DMS153 (cell line): ENCODE results near the gene FASTK.
A peak's percentile ranks its signal among the peaks of the same experiment; 100 is the strongest.
"Not testable (repeated sequence)": the region's sequence is repeated elsewhere in the genome, so short reads cannot be mapped to it uniquely, and the experiment has no call there.

Experiments
- DNase-seq: peaks from one replicate; lab custom pipeline; 2025; lab: John Stamatoyannopoulos, UW

The FASTK gene

DNA sequence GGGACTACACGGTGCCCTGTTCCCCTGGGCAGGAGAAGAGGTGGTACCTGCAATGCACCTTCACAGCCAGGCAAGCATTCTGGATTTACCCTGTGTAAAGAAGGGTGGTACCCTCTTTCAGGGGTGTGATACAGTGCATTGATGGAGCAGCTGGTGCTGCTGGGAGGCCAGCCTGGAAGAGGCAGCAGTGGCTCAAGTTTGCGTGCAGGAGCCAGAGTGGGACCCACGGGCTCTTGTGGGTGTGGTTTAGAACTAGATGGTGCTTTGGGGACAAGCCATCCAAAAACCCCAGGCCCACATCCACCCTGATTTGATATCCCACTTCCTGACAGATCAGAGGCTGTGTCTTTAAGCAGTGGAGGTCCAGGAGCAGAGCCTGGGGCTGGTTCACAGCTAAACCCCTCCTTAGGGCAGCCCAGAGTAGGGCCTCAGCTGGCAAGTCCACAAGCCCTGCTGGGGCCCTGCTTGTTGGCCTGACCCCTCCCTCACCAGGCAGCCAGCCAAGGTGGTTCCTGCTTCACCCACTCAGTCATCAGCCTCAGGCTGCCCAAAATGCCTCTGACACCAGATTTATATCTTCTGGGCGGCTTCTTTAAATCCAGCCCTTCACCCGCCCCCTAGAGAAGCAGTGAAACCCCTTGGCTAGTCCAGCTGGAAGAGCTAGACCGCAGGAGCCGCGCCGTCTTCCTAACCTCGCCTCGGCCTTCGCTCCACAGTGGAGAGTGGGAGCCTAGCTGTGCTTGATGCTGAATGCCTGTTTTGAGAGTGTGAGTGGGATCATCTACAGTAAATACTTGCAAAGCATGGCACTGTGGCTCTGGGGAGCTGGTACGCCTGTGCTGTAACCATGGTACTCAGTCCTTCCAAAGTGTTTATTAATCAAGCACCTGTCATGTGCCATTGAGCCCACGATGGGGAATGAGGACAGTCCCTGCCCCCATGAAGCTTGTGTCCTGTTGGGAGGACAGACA lies 33.7 kb downstream of the FASTK start:
- no peak for DNase-seq

DNA sequence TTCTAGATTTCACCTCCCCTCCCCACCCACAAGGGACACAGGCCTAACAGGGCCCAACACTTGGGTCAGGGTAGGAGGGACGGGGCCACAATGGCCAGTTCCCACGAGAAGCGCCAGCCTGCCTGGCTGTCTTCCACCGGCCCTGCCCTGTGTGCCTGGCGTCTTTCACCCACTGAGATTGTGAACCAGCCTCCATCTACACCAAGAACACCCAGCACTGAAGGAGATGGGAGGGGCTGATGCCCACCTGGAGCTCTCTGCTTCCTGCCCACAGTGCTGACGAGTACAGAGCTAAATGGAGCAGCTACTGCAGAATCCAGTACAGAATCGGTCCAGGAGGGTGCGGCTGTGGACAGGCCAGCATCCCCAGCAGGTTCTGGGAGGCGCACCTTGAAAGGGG lies 34.6 kb downstream of the FASTK start:
- no peak for DNase-seq

DNA sequence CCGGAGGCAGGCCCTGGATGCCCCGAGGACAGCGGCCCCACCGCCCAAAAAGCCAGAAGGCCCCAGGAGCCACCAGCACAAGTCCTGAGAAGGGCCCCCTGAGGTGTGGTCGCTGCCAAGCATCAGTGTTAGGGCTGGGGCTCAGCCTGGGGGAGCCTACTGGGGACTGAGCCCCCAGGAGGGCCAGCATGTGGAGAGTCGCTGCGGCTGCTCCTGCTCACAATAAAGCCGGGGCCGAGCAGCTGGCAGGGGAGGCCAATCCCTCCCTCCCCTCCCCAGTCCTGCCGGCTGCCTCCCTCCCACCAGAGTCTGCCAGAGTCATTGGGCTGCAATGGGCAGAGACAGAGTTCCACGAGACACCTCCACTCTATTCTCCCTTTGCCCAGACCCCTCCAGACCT lies 35.3 kb downstream of the FASTK start:
- DNase-seq, result no peak

DNA sequence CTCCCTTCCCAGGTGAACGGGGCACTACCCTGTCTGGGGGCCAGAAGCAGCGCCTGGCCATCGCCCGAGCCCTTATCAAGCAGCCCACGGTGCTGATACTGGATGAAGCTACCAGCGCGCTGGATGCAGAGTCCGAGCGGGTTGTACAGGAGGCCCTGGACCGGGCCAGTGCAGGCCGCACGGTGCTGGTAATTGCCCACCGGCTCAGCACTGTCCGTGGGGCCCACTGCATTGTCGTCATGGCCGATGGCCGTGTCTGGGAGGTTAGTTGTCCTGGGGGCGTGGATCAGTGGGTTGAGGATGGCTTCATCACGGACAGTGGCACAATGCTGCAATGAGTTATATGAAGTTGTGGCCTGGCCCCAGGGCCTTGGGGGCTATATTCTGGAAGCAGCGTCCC lies 36.6 kb downstream of the FASTK start:
- no peak for DNase-seq

DNA sequence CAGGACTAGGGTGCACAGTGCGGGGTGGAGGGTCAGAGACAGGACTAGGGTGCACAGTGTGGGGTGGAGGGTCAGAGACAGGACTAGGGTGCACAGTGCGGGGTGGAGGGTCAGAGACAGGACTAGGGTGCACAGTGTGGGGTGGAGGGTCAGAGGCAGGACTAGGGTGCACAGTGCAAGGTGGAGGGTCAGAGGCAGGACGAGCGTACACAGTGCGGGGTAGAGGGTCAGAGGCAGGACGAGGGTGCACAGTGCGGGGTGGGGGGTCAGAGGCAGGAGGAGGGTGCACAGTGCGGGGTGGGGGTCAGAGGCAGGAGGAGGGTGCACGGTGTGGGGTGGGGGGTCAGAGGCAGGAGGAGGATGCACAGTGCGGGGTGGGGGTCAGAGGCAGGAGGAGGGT lies 37.2 kb downstream of the FASTK start:
- DNase-seq, result not testable (repeated sequence)

DNA sequence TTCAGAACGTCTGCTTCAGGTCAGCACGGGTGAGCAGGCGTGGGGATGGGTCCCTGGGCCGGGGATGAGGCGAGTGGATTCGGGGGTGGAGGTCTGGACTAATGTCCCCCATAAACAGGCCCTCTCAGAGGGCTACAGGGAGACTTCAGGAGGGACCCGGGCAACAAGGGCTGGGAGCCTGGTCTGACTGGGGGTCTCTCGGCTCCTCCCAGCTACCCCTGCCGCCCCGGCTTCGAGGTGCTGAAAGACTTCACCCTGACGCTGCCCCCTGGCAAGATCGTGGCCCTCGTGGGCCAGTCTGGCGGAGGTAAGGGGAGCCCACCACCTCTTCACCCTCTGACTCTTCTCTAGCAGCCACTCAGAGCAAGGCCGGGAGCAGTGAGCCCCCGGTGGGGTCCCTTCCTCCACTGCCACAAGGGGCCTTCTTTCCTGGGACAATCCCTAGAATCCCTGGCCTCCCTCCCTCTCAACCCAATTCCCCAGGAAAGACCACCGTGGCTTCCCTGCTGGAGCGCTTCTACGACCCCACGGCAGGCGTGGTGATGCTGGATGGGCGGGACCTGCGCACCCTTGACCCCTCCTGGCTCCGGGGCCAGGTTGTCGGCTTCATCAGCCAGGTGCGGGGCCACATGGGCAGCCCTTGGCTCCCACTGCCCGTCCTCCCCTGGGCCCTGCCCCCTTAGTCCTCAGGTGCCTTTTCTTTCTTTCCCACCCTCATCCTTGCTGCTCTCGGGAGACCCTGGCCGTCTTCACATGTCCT lies 39.8 kb downstream of the FASTK start:
- DNase-seq, result no peak

DNA sequence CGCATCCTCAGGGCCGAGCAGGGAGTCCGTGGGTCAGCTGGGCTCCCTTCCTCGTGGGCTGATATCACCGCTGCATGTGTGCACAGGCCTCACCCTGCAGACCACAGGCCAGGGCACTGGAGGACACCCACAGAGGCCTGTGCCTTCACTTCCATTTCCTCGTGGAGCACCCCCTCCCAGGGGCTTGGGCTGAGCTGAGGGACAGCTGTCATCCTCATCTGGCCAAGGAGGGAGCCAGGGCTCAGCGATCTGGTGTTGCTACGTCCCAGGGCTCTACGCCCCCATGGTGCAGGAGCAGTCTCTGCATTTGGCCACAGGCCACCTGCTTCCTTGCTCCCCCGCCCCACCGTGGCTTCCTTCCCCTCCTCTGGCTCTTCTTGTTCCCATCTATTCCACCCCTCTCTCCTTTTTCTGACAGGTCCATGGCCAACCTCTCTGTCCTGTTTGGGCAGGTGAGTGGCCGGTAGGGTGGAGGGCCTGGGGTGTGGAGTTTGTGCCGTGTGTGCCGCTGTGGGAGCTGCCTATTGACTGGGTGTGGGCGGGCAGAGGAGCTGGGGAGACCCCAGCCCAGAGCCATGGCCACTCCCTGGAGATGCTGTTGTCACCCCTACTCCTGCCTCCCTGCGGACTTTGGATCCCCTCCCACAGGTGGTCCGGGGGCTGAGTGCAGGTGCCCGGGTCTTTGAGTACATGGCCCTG lies 40.6 kb downstream of the FASTK start:
- no peak for DNase-seq

DNA sequence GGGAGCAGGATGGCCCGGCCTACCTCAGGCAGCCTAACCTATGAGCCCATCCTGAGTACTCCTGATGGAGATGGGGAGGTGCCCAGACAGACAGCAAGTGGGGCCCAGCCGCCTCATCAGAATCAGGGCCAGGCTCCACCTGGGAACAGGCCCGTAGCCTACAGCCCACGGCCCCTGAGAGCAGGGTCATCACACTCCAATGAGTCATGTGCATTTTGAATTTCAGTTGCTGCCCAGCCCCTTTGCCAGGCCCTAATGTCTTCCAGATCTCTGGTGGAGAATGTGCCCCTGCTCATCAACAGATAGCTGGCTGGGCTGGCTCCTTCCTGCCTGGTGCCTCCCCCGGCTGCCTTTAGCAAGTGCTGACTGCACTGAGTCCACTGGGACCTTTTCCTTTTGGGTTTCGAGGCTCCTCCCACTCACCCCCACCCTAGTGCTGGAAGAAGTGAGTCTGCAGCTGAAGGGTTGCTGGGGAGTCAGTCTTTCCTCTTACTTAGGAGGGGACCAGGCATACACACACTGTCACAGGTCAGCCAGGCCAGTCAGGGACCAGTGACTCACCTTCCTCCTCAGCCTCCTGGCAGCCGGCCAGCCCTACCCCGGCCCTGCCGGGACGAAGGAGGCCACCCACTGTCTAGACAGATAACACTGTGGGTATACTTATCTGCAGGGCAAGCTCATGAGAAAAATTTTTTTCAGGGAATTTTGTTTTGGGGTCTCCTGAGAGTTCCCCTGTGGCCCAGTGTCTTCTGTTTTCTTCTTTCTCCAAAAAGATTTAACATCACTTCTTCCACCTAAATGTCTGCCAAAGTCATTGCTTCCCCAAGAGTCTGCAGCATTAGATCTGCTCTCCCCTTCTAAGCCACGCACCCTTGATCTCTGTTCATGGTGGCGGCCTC lies 41.4 kb downstream of the FASTK start:
- no peak for DNase-seq

DNA sequence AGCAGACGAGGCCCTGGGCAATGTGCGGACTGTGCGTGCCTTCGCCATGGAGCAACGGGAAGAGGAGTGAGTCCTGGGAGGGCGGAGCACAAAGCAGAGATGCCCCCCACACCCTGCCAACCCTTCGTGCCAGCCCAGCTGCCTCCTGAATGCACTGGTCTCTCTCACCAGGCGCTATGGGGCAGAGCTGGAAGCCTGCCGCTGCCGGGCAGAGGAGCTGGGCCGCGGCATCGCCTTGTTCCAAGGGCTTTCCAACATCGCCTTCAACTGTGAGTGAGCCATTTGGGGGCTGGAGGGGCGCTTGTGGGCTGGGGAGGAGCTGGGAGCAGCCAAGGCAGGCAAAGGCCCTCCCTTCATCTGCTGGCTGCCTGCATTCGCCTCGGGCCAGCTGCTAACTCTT lies 44.7 kb downstream of the FASTK start:
- no peak for DNase-seq

DNA sequence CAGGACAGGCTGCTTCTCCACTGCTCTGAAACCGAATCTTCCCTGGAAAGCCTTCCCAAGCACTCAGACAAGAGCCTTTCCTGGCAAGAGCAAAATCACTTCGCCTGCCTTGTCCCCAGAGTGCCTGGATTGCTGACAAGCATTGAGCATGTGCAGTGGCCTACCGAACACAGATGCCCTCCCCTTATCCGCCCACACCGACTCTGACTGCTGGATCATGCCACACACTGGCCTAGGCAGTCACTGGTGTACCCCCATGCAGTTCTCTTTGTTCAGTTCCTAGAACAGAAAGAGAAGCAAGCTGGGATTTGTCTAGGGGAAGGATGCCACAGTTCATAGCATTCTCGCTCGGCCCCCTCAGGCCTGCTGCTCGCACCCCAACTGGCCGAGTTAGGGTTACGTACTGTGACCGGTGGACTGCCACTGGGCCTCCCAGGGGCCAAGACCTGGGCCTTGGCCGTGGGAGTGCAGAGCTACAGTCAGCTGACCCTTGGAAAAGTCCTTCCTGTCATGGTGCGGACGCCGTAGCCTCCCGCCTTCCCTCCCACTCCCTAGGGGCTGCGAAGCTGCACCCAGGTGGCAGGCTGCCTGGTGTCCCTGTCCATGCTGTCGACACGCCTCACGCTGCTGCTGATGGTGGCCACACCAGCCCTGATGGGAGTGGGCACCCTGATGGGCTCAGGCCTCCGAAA lies 45.4 kb downstream of the FASTK start:
- no peak for DNase-seq

DNA sequence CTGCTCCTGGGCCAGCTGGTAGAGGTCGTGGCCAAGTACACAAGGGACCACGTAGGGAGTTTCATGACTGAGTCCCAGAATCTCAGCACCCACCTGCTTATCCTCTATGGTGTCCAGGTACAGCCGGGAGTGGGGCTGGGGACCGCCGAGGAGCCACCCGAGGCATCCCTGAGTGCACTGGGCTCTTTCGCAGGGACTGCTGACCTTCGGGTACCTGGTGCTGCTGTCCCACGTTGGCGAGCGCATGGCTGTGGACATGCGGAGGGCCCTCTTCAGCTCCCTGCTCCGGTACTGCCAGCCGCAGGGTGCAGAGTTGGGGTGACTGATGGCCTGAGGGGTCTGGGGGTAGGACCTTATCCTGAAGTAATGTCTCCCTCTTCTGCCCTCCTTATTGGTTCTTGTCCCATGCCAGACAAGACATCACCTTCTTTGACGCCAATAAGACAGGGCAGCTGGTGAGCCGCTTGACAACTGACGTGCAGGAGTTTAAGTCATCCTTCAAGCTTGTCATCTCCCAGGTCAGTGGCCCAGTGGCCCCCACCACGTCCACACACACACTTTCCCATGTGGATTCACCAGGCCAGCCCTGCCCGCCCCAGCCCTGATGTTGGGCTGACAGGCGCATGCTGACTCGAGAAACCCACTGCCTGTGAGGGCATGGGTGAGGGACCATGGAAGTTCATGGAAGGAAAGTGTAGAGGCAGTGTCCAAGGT lies 46.1 kb downstream of the FASTK start:
- DNase-seq, result no peak

DNA sequence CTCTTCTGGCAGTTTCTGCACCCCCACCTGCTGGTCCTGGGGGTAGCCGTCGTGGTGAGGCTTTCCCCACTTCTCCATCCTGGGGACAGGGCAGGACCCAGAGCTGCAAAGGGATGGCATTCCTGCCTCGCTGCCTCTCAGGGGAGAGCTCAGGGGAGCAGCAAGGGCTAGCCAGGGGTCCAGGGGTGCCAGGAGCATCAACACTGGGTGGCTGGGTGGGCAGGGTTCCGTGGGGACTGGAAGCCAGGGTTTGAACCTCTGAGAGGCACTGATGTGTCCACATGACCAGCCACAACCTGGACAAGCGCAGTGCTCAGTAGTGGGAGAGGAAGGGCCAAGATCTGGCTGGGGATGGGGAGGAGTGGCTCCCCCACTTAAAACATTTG lies 46.8 kb downstream of the FASTK start:
- no peak for DNase-seq

DNA sequence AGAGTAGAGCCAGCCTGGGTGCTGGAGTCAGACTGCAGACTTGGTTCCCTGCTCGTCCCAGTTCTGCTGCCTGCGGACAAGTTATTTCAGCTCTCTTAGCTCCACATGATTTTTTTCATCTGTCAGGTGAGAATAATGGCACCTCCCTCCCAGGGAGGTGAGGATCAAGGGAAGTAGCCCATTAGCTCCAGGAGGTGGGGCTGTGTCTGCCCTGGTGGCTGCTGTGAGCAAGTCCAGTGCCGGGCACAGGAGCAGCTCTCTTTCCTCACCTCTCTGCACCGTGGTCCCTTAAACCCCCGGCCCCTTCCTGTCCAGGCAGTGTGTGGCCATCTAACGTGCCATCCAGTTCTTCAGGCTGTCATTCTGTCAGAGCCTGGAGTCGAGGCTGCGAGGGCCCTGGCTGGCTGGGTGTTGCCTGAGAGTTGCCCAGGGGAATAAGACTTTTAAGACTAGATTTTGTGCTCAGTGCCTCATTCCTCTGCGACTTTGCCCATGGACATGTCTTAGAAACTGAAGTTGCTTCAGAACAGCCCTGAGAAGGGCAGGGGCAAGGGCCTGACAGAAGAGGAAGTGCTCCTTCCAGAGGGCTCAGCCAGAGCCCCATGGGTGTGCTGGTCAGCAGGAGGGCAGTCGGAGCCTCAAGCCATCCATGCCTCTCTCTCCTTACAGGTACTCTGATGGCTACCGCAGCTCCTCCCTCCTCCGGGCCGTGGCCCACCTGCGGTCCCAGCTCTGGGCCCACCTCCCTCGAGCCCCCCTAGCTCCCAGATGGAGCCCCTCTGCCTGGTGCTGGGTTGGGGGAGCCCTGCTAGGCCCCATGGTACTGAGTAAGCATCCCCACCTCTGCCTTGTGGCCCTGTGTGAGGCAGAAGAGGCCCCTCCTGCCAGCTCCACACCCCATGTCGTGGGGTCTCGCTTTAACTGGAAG lies 47.4 kb downstream of the FASTK start:
- no peak for DNase-seq

DNA sequence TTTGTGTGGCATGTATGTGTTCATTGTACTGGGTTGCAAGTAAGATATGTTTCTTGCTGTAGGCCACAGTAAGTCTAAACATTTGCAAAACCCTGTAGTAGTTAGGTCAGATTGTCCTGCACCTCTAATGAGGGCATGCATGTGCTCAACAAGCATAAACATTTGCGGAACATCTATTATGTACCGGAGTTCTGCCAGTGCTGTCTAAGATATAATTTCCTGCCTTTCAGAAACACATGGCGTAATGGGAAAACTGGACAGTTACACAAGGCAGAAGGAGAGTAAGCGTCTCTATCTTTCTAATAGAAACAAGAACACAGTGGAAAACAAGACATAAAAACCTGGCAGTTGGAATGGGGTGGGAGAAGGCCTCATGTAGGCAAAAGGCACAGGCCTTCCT lies 49.6 kb downstream of the FASTK start:
- DNase-seq, result no peak

DNA sequence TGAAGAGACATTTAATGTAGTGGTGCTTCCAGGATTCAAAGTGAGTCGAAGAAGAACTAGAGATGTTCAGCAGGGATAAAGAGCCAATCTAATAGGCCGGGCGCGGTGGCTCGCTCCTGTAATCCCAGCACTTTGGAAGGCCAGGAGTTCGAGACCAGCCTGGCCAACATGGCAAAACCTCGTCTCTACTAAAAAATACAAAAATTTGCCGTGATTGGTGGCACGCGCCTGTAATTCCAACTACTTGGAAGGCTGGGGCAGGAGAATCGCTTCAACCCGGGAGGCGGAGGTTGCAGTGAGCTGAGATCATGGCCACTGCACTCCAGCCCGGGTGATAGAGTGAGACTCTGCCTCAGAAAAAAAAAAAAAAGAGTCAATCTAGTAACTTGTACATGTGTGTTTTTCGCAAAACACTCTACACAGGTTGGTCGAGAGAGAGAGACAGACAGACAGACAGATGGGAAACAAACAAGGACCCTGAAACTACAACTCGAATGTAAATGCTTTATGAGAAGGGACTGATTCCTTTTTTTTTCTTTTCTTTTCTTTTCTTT lies 51.6 kb downstream of the FASTK start:
- DNase-seq, result no peak

DNA sequence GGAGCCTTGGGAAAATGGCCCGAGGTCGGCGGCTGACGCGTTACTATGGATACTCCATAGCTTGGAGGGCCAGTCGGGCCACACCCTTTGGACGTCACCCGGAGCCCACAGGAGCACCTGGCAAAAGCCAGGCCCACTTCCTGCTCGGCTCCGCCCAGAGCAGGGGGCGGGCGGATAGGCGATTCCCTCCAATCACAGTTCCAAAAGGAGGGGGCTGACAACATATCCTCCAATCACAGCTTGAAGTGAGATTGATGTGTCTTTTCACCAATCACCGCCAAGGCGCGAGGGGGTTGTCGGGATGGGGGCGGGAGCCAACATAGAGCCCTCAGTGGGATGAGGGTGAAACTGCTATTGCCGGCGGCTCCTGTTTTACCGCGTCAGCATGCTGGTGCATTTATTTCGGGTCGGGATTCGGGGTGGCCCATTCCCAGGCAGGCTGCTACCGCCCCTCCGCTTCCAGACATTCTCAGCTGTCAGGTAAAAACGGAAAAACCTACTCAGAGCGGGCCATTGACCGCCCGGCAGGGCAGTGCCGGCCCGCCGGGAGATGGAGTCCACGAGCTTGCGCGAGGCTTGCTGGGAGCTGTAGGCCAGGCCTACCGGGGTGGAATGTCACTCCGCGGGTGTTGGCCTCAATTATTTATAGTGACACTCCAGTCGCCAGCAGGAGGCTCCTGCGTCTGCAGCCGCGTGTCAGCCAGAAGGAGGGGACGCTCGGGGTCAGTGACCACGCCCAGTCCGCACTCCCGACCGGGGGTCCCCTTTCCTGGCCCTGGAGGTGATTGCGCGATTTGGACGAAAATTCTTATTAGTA lies 52.3 kb downstream of the FASTK start, which contains the start of gene ABCB8:
TSS of gene ABCB8 (plus strand) at position 320 of the 817 bp plus-strand sequence. CDS start at position 386, 66 bp downstream.
- peak; percentile 98 for DNase-seq

DNA sequence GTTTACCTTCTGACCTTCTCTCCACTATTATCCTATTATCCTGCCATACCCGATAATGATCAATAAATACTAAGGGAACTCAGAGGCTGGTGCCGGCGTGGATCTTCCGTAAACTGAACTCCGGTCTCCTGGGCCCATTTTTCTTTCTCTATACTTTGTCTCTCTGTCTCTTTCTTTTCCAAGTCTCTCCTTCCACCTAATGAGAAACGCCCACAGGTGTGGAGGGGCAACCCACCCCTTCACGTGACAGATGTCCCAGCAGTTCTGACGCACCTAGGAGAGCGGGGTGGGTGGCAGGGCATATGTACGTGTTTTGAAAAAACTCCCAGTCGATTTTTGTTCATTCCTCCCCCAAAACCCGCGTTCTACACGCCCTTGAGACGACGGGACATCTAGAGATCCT lies 52.9 kb downstream of the FASTK start:
- not testable (repeated sequence) for DNase-seq
